HepG2 (cell line): ENCODE results near the gene CABLES2. TPM values are rescaled to one million over a fixed set of nuclear protein-coding genes. Genes with fewer than 3 reads are reported as not detected.
A peak's percentile ranks its signal among the peaks of the same experiment; 100 is the strongest.

ENCODE experiments used
- AKAP8 ChIP-seq: sonication (generic); formaldehyde crosslinking; IDR thresholded peaks from 2 replicates; pipeline ENCODE4 v1.5.1; 2020; ENCODE audit warnings: mild to moderate bottlenecking, missing genetic modification reagents
- ARID4A ChIP-seq: sonication (generic); formaldehyde crosslinking; IDR thresholded peaks from 2 replicates; pipeline ENCODE4 v1.5.0; 2020; ENCODE audit warnings: mild to moderate bottlenecking, missing genetic modification reagents, borderline replicate concordance
- GABPA ChIP-seq, 2 experiments: IDR thresholded peaks; 2 replicates each; pipeline ENCODE4 v1.6.1; 2011 to 2016; ENCODE audit warnings: low read depth in 2 of 2, low read length in 1 of 2, missing biosample characterization in 1 of 2, missing genetic modification characterization in 1 of 2
- GMEB2 ChIP-seq: IDR thresholded peaks from 2 replicates; pipeline ENCODE4 v1.6.1; 2016; ENCODE audit warnings: missing biosample characterization, missing genetic modification reagents, low read depth
- GTF3A ChIP-seq: sonication (generic); formaldehyde crosslinking; conservative IDR thresholded peaks from 2 replicates; pipeline ENCODE4 v1.4.0; 2020; ENCODE audit warnings: mild to moderate bottlenecking, missing genetic modification reagents
- KAT2B ChIP-seq: fragments of 150-350 bp; IDR thresholded peaks from 2 replicates; pipeline ENCODE4 v1.6.1; 2014; ENCODE audit warnings: low read depth, low read length, borderline replicate concordance
- KDM2A ChIP-seq: sonication (generic); formaldehyde crosslinking; IDR thresholded peaks from 2 replicates; pipeline ENCODE4 v1.4.0; 2020; ENCODE audit warnings: low read depth, missing genetic modification reagents, borderline replicate concordance
- KDM5A ChIP-seq: fragments of 200-600 bp; sonication (generic); IDR thresholded peaks from 2 replicates; pipeline ENCODE4 v1.7.0; 2018; ENCODE audit warnings: antibody characterized with exemption, mild to moderate bottlenecking, low read length, borderline replicate concordance
- KLF13 ChIP-seq: sonication (generic); formaldehyde crosslinking; IDR thresholded peaks from 2 replicates; pipeline ENCODE4 v1.4.0; 2020; ENCODE audit warnings: mild to moderate bottlenecking, missing genetic modification reagents
- KLF6 ChIP-seq: IDR thresholded peaks from 2 replicates; pipeline ENCODE4 v1.8.0; 2016; ENCODE audit warnings: missing biosample characterization, missing genetic modification reagents
- MTA3 ChIP-seq: sonication (generic); formaldehyde crosslinking; IDR thresholded peaks from 2 replicates; pipeline ENCODE4 v1.4.0; 2020; ENCODE audit warnings: missing genetic modification reagents
- NFRKB ChIP-seq: fragments of 450-650 bp; IDR thresholded peaks from 2 replicates; pipeline ENCODE4 v1.6.1; 2017
- PRMT3 ChIP-seq: sonication (generic); formaldehyde crosslinking; IDR thresholded peaks from 2 replicates; pipeline ENCODE4 v1.8.1; 2022; ENCODE audit warnings: low read depth, mild to moderate bottlenecking, moderate library complexity, missing genetic modification reagents, borderline replicate concordance
- SNRNP70 ChIP-seq: fragments of 200-400 bp; formaldehyde crosslinking; IDR thresholded peaks from 2 replicates; pipeline ENCODE4 v1.6.1; 2017; ENCODE audit warnings: mild to moderate bottlenecking, low read depth, low read length, moderate library complexity
- YY1 ChIP-seq: IDR thresholded peaks from 2 replicates; pipeline ENCODE4 v1.6.1; 2011; ENCODE audit warnings: low read length, low read depth, moderate library complexity, mild to moderate bottlenecking; ENCODE audit not compliant: insufficient read depth, insufficient replicate concordance
- ZMYM4 ChIP-seq: sonication (generic); formaldehyde crosslinking; IDR thresholded peaks from 2 replicates; pipeline ENCODE4 v1.8.1; 2023; ENCODE audit warnings: mild to moderate bottlenecking, missing genetic modification reagents
- ZNF569 ChIP-seq: sonication (generic); formaldehyde crosslinking; IDR thresholded peaks from 2 replicates; pipeline ENCODE4 v1.5.0; 2020; ENCODE audit warnings: mild to moderate bottlenecking, missing genetic modification reagents, moderate library complexity, borderline replicate concordance
- polyA plus RNA-seq, 8 experiments: library from polyadenylated mRNA; depleted of rRNA in 3 of 8; stranded (reverse) in 7 of 8; unstranded in 1 of 8; fragments of >200 nt; fragmentation: Illumina TruSeq in 4 of 8; extraction: Trizol in 4 of 8; gene quantifications; 2 replicates each; pipeline versions ENCODE4 v1.2.1 to v1.2.3, GENCODE V29; 2011 to 2016; ENCODE audit warnings: low read depth in 4 of 8, missing spikeins in 1 of 8, mixed read lengths in 1 of 8; ENCODE audit not compliant: insufficient read depth in 1 of 8
- total RNA-seq, 5 experiments: library from RNA; depleted of rRNA; stranded (reverse); fragments of >200 nt; fragmentation: Illumina TruSeq; extraction: Trizol; gene quantifications; 2 replicates each; pipeline ENCODE4 v1.2.3, GENCODE V29; 2016; ENCODE audit warnings: low read depth in 1 of 5
- TF ChIP-seq, protein P1 (sequence below): sonication (generic); formaldehyde crosslinking; conservative IDR thresholded peaks from 2 replicates; pipeline ENCODE4 v1.4.0; 2020; ENCODE audit warnings: missing genetic modification reagents
- TF ChIP-seq, protein P2 (sequence below): IDR thresholded peaks from 2 replicates; pipeline ENCODE4 v1.6.1; 2012; ENCODE audit warnings: low read depth, low read length, improper control_type of control experiment

CABLES2 gene
- total and polyA plus RNA-seq, 2 of the 13 experiments (the other 11 are each of a cell fraction or from before 2014, with no cell fraction given), result 5.2 to 9.7 TPM

GRCh38 chr20:62382306-62383198 lies 24.5 kb downstream of the CABLES2 start (continued):
- TF ChIP-seq, protein P1, sequence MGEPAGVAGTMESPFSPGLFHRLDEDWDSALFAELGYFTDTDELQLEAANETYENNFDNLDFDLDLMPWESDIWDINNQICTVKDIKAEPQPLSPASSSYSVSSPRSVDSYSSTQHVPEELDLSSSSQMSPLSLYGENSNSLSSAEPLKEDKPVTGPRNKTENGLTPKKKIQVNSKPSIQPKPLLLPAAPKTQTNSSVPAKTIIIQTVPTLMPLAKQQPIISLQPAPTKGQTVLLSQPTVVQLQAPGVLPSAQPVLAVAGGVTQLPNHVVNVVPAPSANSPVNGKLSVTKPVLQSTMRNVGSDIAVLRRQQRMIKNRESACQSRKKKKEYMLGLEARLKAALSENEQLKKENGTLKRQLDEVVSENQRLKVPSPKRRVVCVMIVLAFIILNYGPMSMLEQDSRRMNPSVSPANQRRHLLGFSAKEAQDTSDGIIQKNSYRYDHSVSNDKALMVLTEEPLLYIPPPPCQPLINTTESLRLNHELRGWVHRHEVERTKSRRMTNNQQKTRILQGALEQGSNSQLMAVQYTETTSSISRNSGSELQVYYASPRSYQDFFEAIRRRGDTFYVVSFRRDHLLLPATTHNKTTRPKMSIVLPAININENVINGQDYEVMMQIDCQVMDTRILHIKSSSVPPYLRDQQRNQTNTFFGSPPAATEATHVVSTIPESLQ, result no peak
- TF ChIP-seq GABPA (IDR thresholded peaks at IDR 0.05; ENCODE audit: low read depth, low read length) (no peak), GABPA (CRISPR knock-in tag; IDR thresholded peaks at IDR 0.05; ENCODE audit: low read depth) (peak; percentile 73), YY1 (peak; percentile 54), KLF13 (CRISPR knock-in tag) (peak; percentile 71; the same call in 1 of the 2 replicates), NFRKB (no peak), GTF3A (CRISPR knock-in tag) (no peak), KDM5A (no peak), KDM2A (CRISPR knock-in tag) (peak; percentile 98), SNRNP70 (no peak), ZNF569 (CRISPR knock-in tag) (no peak), ARID4A (CRISPR knock-in tag) (peak; percentile 83; the same call in 1 of the 2 replicates), AKAP8 (CRISPR knock-in tag) (peak; percentile 97), KAT2B (no peak), KLF6 (CRISPR knock-in tag) (peak; percentile 90; the same call in 1 of the 2 replicates), GMEB2 (CRISPR knock-in tag) (0 out of 2 replicates have a peak, but pooled peaks have one; percentile 22), MTA3 (CRISPR knock-in tag) (no peak), PRMT3 (CRISPR knock-in tag) (no peak), ZMYM4 (CRISPR knock-in tag) (peak; percentile 57; the same call in 1 of the 2 replicates)
- TF ChIP-seq, protein P2, sequence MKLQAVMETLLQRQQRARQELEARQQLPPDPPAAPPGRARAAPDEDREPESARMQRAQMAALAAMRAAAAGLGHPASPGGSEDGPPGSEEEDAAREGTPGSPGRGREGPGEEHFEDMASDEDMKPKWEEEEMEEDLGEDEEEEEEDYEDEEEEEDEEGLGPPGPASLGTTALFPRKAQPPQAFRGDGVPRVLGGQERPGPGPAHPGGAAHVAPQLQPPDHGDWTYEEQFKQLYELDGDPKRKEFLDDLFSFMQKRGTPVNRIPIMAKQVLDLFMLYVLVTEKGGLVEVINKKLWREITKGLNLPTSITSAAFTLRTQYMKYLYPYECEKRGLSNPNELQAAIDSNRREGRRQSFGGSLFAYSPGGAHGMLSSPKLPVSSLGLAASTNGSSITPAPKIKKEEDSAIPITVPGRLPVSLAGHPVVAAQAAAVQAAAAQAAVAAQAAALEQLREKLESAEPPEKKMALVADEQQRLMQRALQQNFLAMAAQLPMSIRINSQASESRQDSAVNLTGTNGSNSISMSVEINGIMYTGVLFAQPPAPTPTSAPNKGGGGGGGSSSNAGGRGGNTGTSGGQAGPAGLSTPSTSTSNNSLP, result no peak
